Kidney (tissue), 14 donors: ENCODE results near the gene DRD5. TPM values are rescaled to one million over a fixed set of nuclear protein-coding genes. Genes with fewer than 3 reads are reported as not detected.

Experiments
- DNase-seq, 5 donors: peaks; one replicate each; pipeline ENCODE4 v3.0.0-alpha.2; 2013 to 2020
- FAIRE-seq: peaks from 2 replicates; lab custom pipeline; 2012; peaks lifted over from hg19 to GRCh38; lab: Jason Lieb, UNC
- H3K27ac ChIP-seq, 2 donors: one replicate each; pipeline ENCODE4 v1.7.0; 2013; ENCODE audit warnings: low read depth in 2 of 2, low read length in 2 of 2, inconsistent platforms in 1 of 2
- H3K27me3 ChIP-seq: one replicate; pipeline ENCODE4 v1.7.1; 2013; ENCODE audit warnings: low read length, inconsistent platforms; ENCODE audit not compliant: control insufficient read depth, insufficient read depth
- H3K36me3 ChIP-seq, 3 donors: one replicate each; pipeline versions ENCODE4 v1.7.0 to v1.7.1; 2013; ENCODE audit warnings: low read length in 3 of 3, control low read depth in 1 of 3, inconsistent platforms in 1 of 3; ENCODE audit not compliant: insufficient read depth in 3 of 3, control insufficient read depth in 2 of 3
- H3K4me1 ChIP-seq, 3 donors: one replicate each; pipeline versions ENCODE4 v1.7.0 to v1.7.1; 2013; ENCODE audit warnings: low read length in 3 of 3, inconsistent platforms in 1 of 3, low read depth in 1 of 3; ENCODE audit not compliant: control insufficient read depth in 2 of 3, insufficient read depth in 2 of 3
- H3K4me3 ChIP-seq, 3 donors: one replicate each; pipeline versions ENCODE4 v1.7.0 to v1.8.1; 2013; ENCODE audit warnings: low read length in 3 of 3, control low read depth in 1 of 3, inconsistent platforms in 1 of 3
- H3K9ac ChIP-seq, 3 donors: one replicate each; pipeline versions ENCODE4 v1.7.0 to v1.7.1; 2013; ENCODE audit warnings: low read length in 3 of 3, control low read depth in 1 of 3, inconsistent platforms in 1 of 3
- H3K9me3 ChIP-seq, 3 donors: one replicate each; pipeline versions ENCODE4 v1.7.0 to v1.7.1; 2013; ENCODE audit warnings: low read length in 3 of 3, control low read depth in 1 of 3, inconsistent platforms in 1 of 3; ENCODE audit not compliant: control insufficient read depth in 2 of 3, insufficient read depth in 1 of 3
- CTCF ChIP-seq: IDR thresholded peaks from 3 replicates; pipeline ENCODE4 v1.5.1; 2012; ENCODE audit warnings: mild to moderate bottlenecking, moderate library complexity, borderline replicate concordance; ENCODE audit not compliant: insufficient read depth; ENCODE audit errors: extremely low read depth
- intact Hi-C: fragments of 100-400 bp; cut with DNase I; formaldehyde crosslinking; loops from one replicate; pipeline ENCODE4 v1.11.1; 2022
- polyA plus RNA-seq: library from polyadenylated mRNA; stranded (reverse); fragments of 350-450 nt; fragmentation: Illumina TruSeq; extraction: RNeasy Lipid Tissue Mini Kit (QIAGEN cat#74804); gene quantifications from one replicate; pipeline ENCODE4 v1.2.3, GENCODE V29; 2014; ENCODE audit warnings: low read depth, low replicate concordance; ENCODE audit not compliant: insufficient read depth
- total RNA-seq: library from RNA; stranded (reverse); fragmentation: NEBNext Ultra II Directional; extraction: Animal tissue kit (Norgen Biotek cat#: 25700); gene quantifications from one replicate; pipeline ENCODE4 v1.2.1, GENCODE V29; 2021
- donor health status: control.
- donor health status: control.
- donor health status: control.
- donor health status: control.
- donor health status: control.
- donor health status: DM: yes; HTN: yes; CAD: no.
- donor health status: Normal renal cell carcinoma (clear cell type).

DRD5 gene
- total and polyA plus RNA-seq, 2 donors from 2014 or later, result not detected

- FAIRE-seq (no peak), DNase-seq (no peak)
- TF ChIP-seq CTCF, result no peak
- H3K27ac ChIP-seq, result no peak overlapping the region
- no peak overlapping the region for H3K9ac ChIP-seq
- no peaks in the 10 kb centered on the region for H3K27me3 ChIP-seq
- H3K4me3 ChIP-seq, result no peak overlapping the region
- intact Hi-C loops, result loop anchor here (10.0 kb wide), 1 partner anchor 251 kb away; no protein-coding TSS in a partner anchor
- no peaks in the 10 kb centered on the region for H3K9me3 ChIP-seq
- H3K4me1 ChIP-seq, result no peaks in the 10 kb centered on the region
- no peaks in the 10 kb centered on the region for H3K36me3 ChIP-seq
These were observed 17.2 kb upstream of the DRD5 start for GRCh38 chr4:9764155-9764696.

GRCh38 chr4:9765091-9765490, 16.3 kb upstream of the DRD5 start:
- Histone ChIP-seq H3K9ac (no peak overlapping the region), H3K27ac (no peak overlapping the region), H3K36me3 (no peaks in the 10 kb centered on the region), H3K4me1 (no peaks in the 10 kb centered on the region), H3K27me3 (no peaks in the 10 kb centered on the region), H3K4me3 (no peak overlapping the region), H3K9me3 (no peaks in the 10 kb centered on the region)
- DNase-seq (peak in 4 of 5 donors; percentile 19 to 42 (median 27)), FAIRE-seq (no peak)
- intact Hi-C loops, result loop anchor here (10.0 kb wide), 1 partner anchor 250 kb away; no protein-coding TSS in a partner anchor
- peak; percentile 30 for TF ChIP-seq CTCF

- Histone ChIP-seq H3K27ac (no peak overlapping the region), H3K4me3 (no peak overlapping the region), H3K36me3 (no peaks in the 10 kb centered on the region), H3K9ac (no peak overlapping the region), H3K27me3 (no peaks in the 10 kb centered on the region), H3K4me1 (no peaks in the 10 kb centered on the region), H3K9me3 (no peaks in the 10 kb centered on the region)
- no peak for TF ChIP-seq CTCF
- intact Hi-C loops, result loop anchor here (10.0 kb wide), 1 partner anchor 245 kb away; no protein-coding TSS in a partner anchor
- no peak for DNase-seq
- FAIRE-seq, result no peak
These were observed 12.1 kb upstream of the DRD5 start for GRCh38 chr4:9769321-9769720.

- intact Hi-C loops, result no loop called here
- Histone ChIP-seq H3K36me3 (no peaks in the 10 kb centered on the region), H3K27me3 (no peaks in the 10 kb centered on the region), H3K27ac (no peak overlapping the region), H3K9me3 (no peaks in the 10 kb centered on the region), H3K9ac (no peak overlapping the region), H3K4me1 (no peaks in the 10 kb centered on the region), H3K4me3 (no peak overlapping the region)
- TF ChIP-seq CTCF, result no peak
- FAIRE-seq (no peak), DNase-seq (no peak)
These were observed 10.4 kb upstream of the DRD5 start for GRCh38 chr4:9771034-9771433.
